ENCODE measurements around the gene ALG5.

The ALG5 gene

GRCh38 chr13:36986462-36987240, 12.5 kb downstream of the ALG5 start:
- H3K4me3 ChIP-seq (ENCODE audit: low read length in 2 of 2), result no peak overlapping the region
- peaks cover 0 to 1% of the 10 kb centered on the region in 2 donors for H3K9me3 ChIP-seq (replicated peaks in 1 of 2; ENCODE audit: control insufficient read depth in 2 of 2, insufficient read depth in 1 of 2, low read depth in 1 of 2, low read length in 2 of 2)
- no CpG with 5 or more reads among the region's 2 CpGs for WGBS, 2 donors (ENCODE audit: extremely low coverage in 2 of 2, insufficient read length in 2 of 2, insufficient replicate concordance in 1 of 2)
- H4K91ac ChIP-seq (ENCODE audit: low read depth, low read length, poor library complexity), result no peak overlapping the region
- H3K36me3 ChIP-seq (replicated peaks in 1 of 2; ENCODE audit: control insufficient read depth in 2 of 2, insufficient read depth in 2 of 2, low read length in 2 of 2), result peaks cover 31 to 98% of the 10 kb centered on the region in 2 donors
- no peak overlapping the region for H3K4me2 ChIP-seq (ENCODE audit: insufficient read depth, low read length, poor library complexity, severe bottlenecking)
- no peak overlapping the region for H2BK5ac ChIP-seq (ENCODE audit: low read length)
- H3K14ac ChIP-seq (ENCODE audit: low read length), result no peak overlapping the region
- H3K4ac ChIP-seq (ENCODE audit: low read length), result no peak overlapping the region
- no peak overlapping the region for H2BK120ac ChIP-seq (ENCODE audit: low read depth, low read length)
- no peak overlapping the region for H2AFZ ChIP-seq (ENCODE audit: low read length)
- H3K27me3 ChIP-seq (ENCODE audit: control insufficient read depth in 3 of 3, insufficient read depth in 3 of 3, low read depth in 1 of 3, low read length in 3 of 3), result no peaks in the 10 kb centered on the region
- no peak overlapping the region for H3K9ac ChIP-seq (ENCODE audit: low read depth, low read length, poor library complexity)
- no peak overlapping the region for H3K27ac ChIP-seq (replicated peaks; ENCODE audit: low read length)
- H2AK5ac ChIP-seq (ENCODE audit: low read depth, low read length), result no peak overlapping the region
- H3K18ac ChIP-seq (ENCODE audit: low read length), result no peak overlapping the region
- H2BK12ac ChIP-seq (ENCODE audit: low read length), result no peak overlapping the region
- H3K4me1 ChIP-seq (ENCODE audit: control insufficient read depth in 2 of 2, insufficient read depth in 1 of 2, low read depth in 1 of 2, low read length in 2 of 2), result no peaks in the 10 kb centered on the region
- no peak overlapping the region for H4K8ac ChIP-seq (ENCODE audit: low read depth, low read length)
- no peak overlapping the region for H3K23ac ChIP-seq (ENCODE audit: low read depth, low read length, poor library complexity)
- DNase-seq (ENCODE audit: low spot score), result no peak
- no peaks in the 10 kb centered on the region for H3K79me1 ChIP-seq (ENCODE audit: low read depth, low read length)
- H2BK15ac ChIP-seq (ENCODE audit: low read length), result no peak overlapping the region

- H3K18ac ChIP-seq (ENCODE audit: low read length), result no peak overlapping the region
- no peak overlapping the region for H2BK12ac ChIP-seq (ENCODE audit: low read length)
- no peaks in the 10 kb centered on the region for H3K27me3 ChIP-seq (ENCODE audit: control insufficient read depth in 3 of 3, insufficient read depth in 3 of 3, low read depth in 1 of 3, low read length in 3 of 3)
- no peak overlapping the region for H3K4me3 ChIP-seq (ENCODE audit: low read length in 2 of 2)
- H3K36me3 ChIP-seq (replicated peaks in 1 of 2; ENCODE audit: control insufficient read depth in 2 of 2, insufficient read depth in 2 of 2, low read length in 2 of 2), result peaks cover 11 to 91% of the 10 kb centered on the region in 2 donors
- H3K23ac ChIP-seq (ENCODE audit: low read depth, low read length, poor library complexity), result no peak overlapping the region
- no peak overlapping the region for H2BK5ac ChIP-seq (ENCODE audit: low read length)
- H3K9ac ChIP-seq (ENCODE audit: low read depth, low read length, poor library complexity), result no peak overlapping the region
- H3K4me1 ChIP-seq (ENCODE audit: control insufficient read depth in 2 of 2, insufficient read depth in 1 of 2, low read depth in 1 of 2, low read length in 2 of 2), result no peaks in the 10 kb centered on the region
- no CpG with 5 or more reads among the region's 6 CpGs for WGBS, 2 donors (ENCODE audit: extremely low coverage in 2 of 2, insufficient read length in 2 of 2, insufficient replicate concordance in 1 of 2)
- no peak overlapping the region for H2BK15ac ChIP-seq (ENCODE audit: low read length)
- no peak overlapping the region for H2AK5ac ChIP-seq (ENCODE audit: low read depth, low read length)
- no peak overlapping the region for H4K91ac ChIP-seq (ENCODE audit: low read depth, low read length, poor library complexity)
- no peak overlapping the region for H3K4ac ChIP-seq (ENCODE audit: low read length)
- no peaks in the 10 kb centered on the region for H3K79me1 ChIP-seq (ENCODE audit: low read depth, low read length)
- H3K14ac ChIP-seq (ENCODE audit: low read length), result no peak overlapping the region
- H4K8ac ChIP-seq (ENCODE audit: low read depth, low read length), result no peak overlapping the region
- H3K4me2 ChIP-seq (ENCODE audit: insufficient read depth, low read length, poor library complexity, severe bottlenecking), result no peak overlapping the region
- H2AFZ ChIP-seq (ENCODE audit: low read length), result no peak overlapping the region
- H3K27ac ChIP-seq (replicated peaks; ENCODE audit: low read length), result no peak overlapping the region
- H3K9me3 ChIP-seq (replicated peaks in 1 of 2; ENCODE audit: control insufficient read depth in 2 of 2, insufficient read depth in 1 of 2, low read depth in 1 of 2, low read length in 2 of 2), result peaks cover 0 to 1% of the 10 kb centered on the region in 2 donors
- H2BK120ac ChIP-seq (ENCODE audit: low read depth, low read length), result no peak overlapping the region
- no peak for DNase-seq (ENCODE audit: low spot score)
Measured at GRCh38 chr13:36981156-36981743, 17.9 kb downstream of the ALG5 start.

- Histone ChIP-seq H3K4me2 (ENCODE audit: insufficient read depth, low read length, poor library complexity, severe bottlenecking) (no peak overlapping the region), H3K23ac (ENCODE audit: low read depth, low read length, poor library complexity) (no peak overlapping the region), H2AK5ac (ENCODE audit: low read depth, low read length) (no peak overlapping the region), H4K8ac (ENCODE audit: low read depth, low read length) (no peak overlapping the region), H2BK12ac (ENCODE audit: low read length) (no peak overlapping the region), H3K79me1 (ENCODE audit: low read depth, low read length) (no peaks in the 10 kb centered on the region), H3K36me3 (replicated peaks in 1 of 2; ENCODE audit: control insufficient read depth in 2 of 2, insufficient read depth in 2 of 2, low read length in 2 of 2) (peaks cover 7 to 91% of the 10 kb centered on the region in 2 donors), H2BK5ac (ENCODE audit: low read length) (no peak overlapping the region), H3K9me3 (replicated peaks in 1 of 2; ENCODE audit: control insufficient read depth in 2 of 2, insufficient read depth in 1 of 2, low read depth in 1 of 2, low read length in 2 of 2) (peaks cover 2 to 11% of the 10 kb centered on the region in 2 donors), H3K18ac (ENCODE audit: low read length) (no peak overlapping the region), H2AFZ (ENCODE audit: low read length) (no peak overlapping the region), H3K4me3 (ENCODE audit: low read length in 2 of 2) (no peak overlapping the region), H3K27ac (replicated peaks; ENCODE audit: low read length) (no peak overlapping the region), H2BK15ac (ENCODE audit: low read length) (no peak overlapping the region), H3K14ac (ENCODE audit: low read length) (no peak overlapping the region), H4K91ac (ENCODE audit: low read depth, low read length, poor library complexity) (no peak overlapping the region), H3K4me1 (ENCODE audit: control insufficient read depth in 2 of 2, insufficient read depth in 1 of 2, low read depth in 1 of 2, low read length in 2 of 2) (no peaks in the 10 kb centered on the region), H3K27me3 (ENCODE audit: control insufficient read depth in 3 of 3, insufficient read depth in 3 of 3, low read depth in 1 of 3, low read length in 3 of 3) (no peaks in the 10 kb centered on the region), H3K4ac (ENCODE audit: low read length) (no peak overlapping the region), H2BK120ac (ENCODE audit: low read depth, low read length) (no peak overlapping the region), H3K9ac (ENCODE audit: low read depth, low read length, poor library complexity) (no peak overlapping the region)
- no CpG with 5 or more reads among the region's 7 CpGs for WGBS, 2 donors (ENCODE audit: extremely low coverage in 2 of 2, insufficient read length in 2 of 2, insufficient replicate concordance in 1 of 2)
- DNase-seq (ENCODE audit: low spot score), result no peak
Measured at GRCh38 chr13:36979361-36980050, 19.6 kb downstream of the ALG5 start.

- no peak overlapping the region for H2AFZ ChIP-seq (ENCODE audit: low read length)
Measured at GRCh38 chr13:36975172-36975571, 24.0 kb downstream of the ALG5 start.

More at GRCh38 chr13:36975172-36975571, 24.0 kb downstream of the ALG5 start:
- no CpG with 5 or more reads among the region's 1 CpG for WGBS, 2 donors (ENCODE audit: extremely low coverage in 2 of 2, insufficient read length in 2 of 2, insufficient replicate concordance in 1 of 2)
- Histone ChIP-seq H3K4me1 (ENCODE audit: control insufficient read depth in 2 of 2, insufficient read depth in 1 of 2, low read depth in 1 of 2, low read length in 2 of 2) (no peaks in the 10 kb centered on the region), H2BK120ac (ENCODE audit: low read depth, low read length) (no peak overlapping the region), H3K4me3 (ENCODE audit: low read length in 2 of 2) (no peak overlapping the region), H3K14ac (ENCODE audit: low read length) (no peak overlapping the region), H3K4ac (ENCODE audit: low read length) (no peak overlapping the region), H3K27me3 (ENCODE audit: control insufficient read depth in 3 of 3, insufficient read depth in 3 of 3, low read depth in 1 of 3, low read length in 3 of 3) (no peaks in the 10 kb centered on the region), H3K9me3 (replicated peaks in 1 of 2; ENCODE audit: control insufficient read depth in 2 of 2, insufficient read depth in 1 of 2, low read depth in 1 of 2, low read length in 2 of 2) (peaks cover 2 to 27% of the 10 kb centered on the region in 2 donors), H2AK5ac (ENCODE audit: low read depth, low read length) (no peak overlapping the region), H4K91ac (ENCODE audit: low read depth, low read length, poor library complexity) (no peak overlapping the region), H2BK12ac (ENCODE audit: low read length) (no peak overlapping the region), H3K9ac (ENCODE audit: low read depth, low read length, poor library complexity) (no peak overlapping the region), H3K27ac (replicated peaks; ENCODE audit: low read length) (no peak overlapping the region), H3K79me1 (ENCODE audit: low read depth, low read length) (no peaks in the 10 kb centered on the region), H3K4me2 (ENCODE audit: insufficient read depth, low read length, poor library complexity, severe bottlenecking) (no peak overlapping the region), H3K18ac (ENCODE audit: low read length) (no peak overlapping the region), H3K36me3 (replicated peaks in 1 of 2; ENCODE audit: control insufficient read depth in 2 of 2, insufficient read depth in 2 of 2, low read length in 2 of 2) (peaks cover 4 to 90% of the 10 kb centered on the region in 2 donors), H3K23ac (ENCODE audit: low read depth, low read length, poor library complexity) (no peak overlapping the region), H2BK5ac (ENCODE audit: low read length) (no peak overlapping the region), H2BK15ac (ENCODE audit: low read length) (no peak overlapping the region), H4K8ac (ENCODE audit: low read depth, low read length) (no peak overlapping the region)
- DNase-seq (ENCODE audit: low spot score), result no peak

All from neuronal stem cell (in vitro differentiated cells).